SK-N-SH treated with all-trans-retinoic acid at 6 μM for 48 hours (cell line): ENCODE measurements around the gene TMEM25.

ENCODE experiments used
- ESRRG ChIP-seq: fragments of 250-450 bp; sonication (Bioruptor Pico); IDR thresholded peaks from 2 replicates; pipeline ENCODE4 v1.6.1; 2021; ENCODE audit warnings: mild to moderate bottlenecking
- ISL1 ChIP-seq: fragments of 250-450 bp; sonication (Bioruptor Pico); IDR thresholded peaks from 2 replicates; pipeline ENCODE4 v2.1.2; 2022; ENCODE audit warnings: mild to moderate bottlenecking, moderate library complexity
- OSR1 ChIP-seq: fragments of 250-450 bp; sonication (Bioruptor Pico); IDR thresholded peaks from 2 replicates; pipeline ENCODE4 v1.8.0; 2022; ENCODE audit warnings: moderate library complexity, mild to moderate bottlenecking, inconsistent platforms
- SNAI2 ChIP-seq: fragments of 250-450 bp; sonication (Bioruptor Pico); IDR thresholded peaks from 2 replicates; pipeline ENCODE4 v1.5.0; 2020; ENCODE audit warnings: mild to moderate bottlenecking, moderate library complexity

DNA sequence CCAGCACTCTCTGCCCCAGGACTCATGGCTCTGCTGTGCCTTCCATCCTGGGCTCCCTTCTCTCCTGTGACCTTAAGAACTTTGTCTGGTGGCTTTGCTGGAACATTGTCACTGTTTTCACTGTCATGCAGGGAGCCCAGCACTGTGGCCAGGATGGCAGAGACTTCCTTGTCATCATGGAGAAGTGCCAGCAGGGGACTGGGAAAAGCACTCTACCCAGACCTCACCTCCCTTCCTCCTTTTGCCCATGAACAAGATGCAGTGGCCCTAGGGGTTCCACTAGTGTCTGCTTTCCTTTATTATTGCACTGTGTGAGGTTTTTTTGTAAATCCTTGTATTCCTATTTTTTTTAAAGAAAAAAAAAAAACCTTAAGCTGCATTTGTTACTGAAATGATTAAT, 6.6 kb upstream of the TMEM25 start:
- TF ChIP-seq SNAI2 (CRISPR knock-in tag) (no peak), ISL1 (CRISPR knock-in tag) (no peak), OSR1 (no peak), ESRRG (CRISPR knock-in tag) (no peak)
